Measurements from ENCODE around the gene GJB5.
"Not testable (repeated sequence)": the region's sequence is repeated elsewhere in the genome, so short reads cannot be mapped to it uniquely, and the experiment has no call there.

GJB5 gene

GRCh38 chr1:34754964-34755637, at the start of gene GJB5:
GJB5 (plus strand) TSS chr1:34755047; CDS start chr1:34757331, 2,284 bp downstream.
- DNase-seq = no peak

- DNase-seq = no peak
Measured at GRCh38 chr1:34705077-34705476, 49.8 kb upstream of the GJB5 start.

GRCh38 chr1:34708106-34708505, 46.7 kb upstream of the GJB5 start:
- no peak for DNase-seq

DNA sequence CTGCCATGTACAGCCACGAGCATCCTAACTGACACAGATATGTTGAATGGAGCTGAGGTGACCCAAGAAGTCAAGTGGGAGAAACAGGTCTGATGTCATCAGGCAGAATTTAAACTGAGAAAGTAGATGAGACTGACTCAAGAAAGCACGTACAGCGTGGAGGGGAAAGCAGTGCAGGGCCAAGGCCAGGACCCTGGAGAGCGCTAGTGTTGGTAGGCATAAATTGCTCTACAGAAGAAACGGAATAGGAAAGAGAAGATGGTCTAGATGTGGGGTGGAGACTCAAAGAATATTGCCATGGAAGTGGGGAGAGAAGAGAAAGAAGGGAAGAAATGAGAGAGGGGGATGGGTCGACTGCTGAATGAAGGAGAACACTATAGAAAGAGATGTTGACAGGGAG, 45.3 kb upstream of the GJB5 start:
- DNase-seq = no peak

DNA sequence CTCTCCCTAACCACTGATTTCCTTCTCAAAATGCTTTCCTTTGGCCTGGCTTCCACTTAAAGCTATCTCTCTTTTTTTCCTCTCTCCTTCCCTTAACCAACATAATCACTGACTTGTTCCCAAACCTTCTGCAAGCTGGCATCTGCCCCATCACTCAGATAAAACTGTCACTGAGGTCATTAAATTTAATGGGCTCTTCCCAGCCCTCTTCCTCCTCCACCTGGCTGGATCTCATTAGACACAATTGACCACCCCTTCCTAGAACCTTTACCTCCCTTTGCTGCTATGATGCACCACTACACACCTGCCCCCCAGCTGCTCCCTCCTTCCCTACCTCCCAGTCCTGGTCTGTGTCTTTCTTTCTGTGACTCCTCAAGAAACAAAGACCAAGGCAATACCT, 44.0 kb upstream of the GJB5 start:
- DNase-seq = no peak

GRCh38 chr1:34711485-34711884, 43.4 kb upstream of the GJB5 start:
- DNase-seq = no peak

DNA sequence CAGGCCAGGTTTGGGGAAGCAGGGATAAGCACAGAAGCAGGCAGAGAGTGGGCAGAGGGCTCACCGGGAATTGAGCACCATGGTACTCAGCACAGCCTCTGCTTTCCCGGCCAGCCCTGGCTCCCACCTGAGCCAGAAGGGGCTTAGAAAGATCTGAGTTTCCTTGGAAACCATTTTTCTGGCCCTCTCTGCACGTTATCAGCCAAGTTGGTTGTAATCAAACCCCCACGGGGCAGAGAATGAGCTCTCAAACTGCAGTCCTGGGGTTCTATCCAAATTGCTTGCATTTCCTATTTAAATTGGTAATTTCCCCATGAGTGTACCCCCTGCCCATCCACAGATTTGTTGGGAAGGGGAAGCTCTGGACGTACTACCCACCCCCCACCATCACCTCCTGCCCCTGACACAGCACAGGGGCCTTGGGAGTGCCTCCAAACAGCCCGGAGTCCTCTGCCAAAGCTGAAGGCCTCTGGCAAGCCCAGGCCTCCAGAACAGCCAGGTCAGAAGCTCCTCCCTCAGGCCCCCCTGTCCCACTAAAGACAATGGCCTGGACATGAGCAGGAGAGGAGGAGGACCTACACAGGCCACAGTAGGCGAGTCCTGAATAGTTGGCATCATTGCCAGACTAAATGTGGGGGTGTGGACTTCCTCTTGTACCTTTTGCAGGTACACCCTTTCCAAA, 42.7 kb upstream of the GJB5 start:
- no peak for DNase-seq

DNA sequence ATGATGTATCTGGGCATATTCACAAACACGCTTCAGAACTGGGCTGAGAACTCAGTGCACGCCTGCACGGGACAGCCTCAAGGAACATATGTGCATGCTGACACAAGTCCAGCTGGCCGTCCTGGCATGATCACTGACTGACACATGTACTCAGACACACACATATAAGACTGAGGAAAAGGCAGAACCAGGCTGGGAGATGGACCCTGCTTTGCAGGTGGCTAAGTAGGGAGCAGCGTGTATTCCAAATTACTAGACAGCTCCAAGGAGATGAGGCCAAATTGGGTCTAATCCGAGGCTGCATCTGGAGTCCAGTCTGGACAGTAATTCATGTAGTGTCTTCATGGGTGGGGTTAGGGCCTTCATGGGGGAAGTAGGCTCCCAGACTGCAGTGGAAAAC, 41.4 kb upstream of the GJB5 start:
- no peak for DNase-seq

DNA sequence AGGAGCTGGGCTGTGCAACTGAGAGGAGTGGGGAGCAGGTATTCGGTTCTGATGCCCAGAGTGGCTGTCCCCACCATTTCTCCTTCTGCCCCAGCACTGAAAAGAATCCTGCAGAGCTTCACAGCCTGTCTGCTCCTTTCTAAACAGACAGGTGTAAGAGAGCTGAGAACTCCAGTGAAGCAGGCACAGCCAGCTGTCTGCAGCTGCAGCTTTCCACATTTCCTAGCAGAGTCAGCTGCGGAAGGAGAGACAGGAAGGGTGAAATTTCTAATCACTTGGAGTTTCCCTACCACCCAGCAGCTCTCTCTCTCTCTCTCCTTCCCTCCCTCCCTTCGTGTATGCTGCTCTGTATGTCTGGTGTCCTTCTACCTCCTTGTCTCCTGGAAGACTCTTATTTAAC, 40.5 kb upstream of the GJB5 start:
- DNase-seq = no peak

GRCh38 chr1:34715139-34715538, 39.7 kb upstream of the GJB5 start:
- no peak for DNase-seq

DNA sequence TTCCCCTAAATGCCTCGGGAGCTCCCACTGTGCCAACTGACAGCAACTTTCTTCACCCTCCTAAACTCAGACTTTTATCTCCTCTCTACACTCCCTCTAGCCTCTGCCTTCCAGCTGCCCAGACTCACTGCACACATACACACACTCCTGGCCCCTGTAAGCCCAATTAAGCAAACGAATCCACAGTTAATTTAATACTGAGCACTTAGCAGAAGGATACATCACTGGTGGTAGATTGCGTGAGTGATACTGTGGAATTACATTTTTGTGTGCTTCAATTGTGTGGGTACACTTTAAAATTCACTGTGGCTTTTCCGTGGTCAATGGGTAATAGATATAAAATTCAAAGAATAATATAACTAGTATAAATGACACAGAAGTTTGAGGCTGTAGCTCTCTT, 33.6 kb upstream of the GJB5 start:
- no peak for DNase-seq

DNA sequence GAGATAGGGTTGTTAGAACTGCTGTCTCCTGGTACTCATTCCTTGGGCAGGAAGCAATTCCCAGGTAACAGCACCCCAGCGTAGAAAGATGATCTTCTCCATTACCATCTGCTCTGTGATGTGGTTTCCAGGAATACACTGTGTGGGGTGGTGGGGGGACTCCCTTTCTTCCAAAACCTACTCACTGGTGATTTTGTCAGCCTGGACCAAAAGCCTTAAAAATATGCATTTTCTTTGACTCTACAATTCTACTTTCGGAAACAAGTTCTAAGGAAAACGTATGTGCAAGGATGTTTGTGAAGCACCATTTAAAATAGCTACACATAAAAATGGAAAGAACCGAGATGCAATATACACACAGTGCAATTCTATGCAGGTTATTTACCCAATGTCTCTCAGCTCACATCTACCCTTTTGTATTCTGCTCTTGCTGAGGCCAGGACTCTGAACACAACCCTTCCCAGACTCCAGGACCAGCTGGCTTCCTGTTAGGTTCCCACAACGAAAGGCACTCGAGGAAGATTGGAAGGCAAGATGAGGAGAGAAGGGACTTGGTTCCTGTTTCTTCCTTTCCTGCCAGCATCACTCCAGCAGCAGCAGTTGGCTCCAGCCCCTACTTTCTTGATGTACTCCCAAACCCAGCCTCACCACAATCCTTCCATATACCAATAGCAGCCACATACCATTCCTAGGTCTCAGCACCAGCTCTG, 33.0 kb upstream of the GJB5 start:
- DNase-seq = no peak

GRCh38 chr1:34726861-34727260, 28.0 kb upstream of the GJB5 start:
- DNase-seq = no peak

GRCh38 chr1:34730485-34730884, 24.4 kb upstream of the GJB5 start:
- no peak for DNase-seq

- not testable (repeated sequence) for DNase-seq
Measured at GRCh38 chr1:34732831-34733230, 22.0 kb upstream of the GJB5 start.

GRCh38 chr1:34736692-34737091, 18.2 kb upstream of the GJB5 start:
- no peak for DNase-seq

GRCh38 chr1:34737236-34737635, 17.6 kb upstream of the GJB5 start:
- not testable (repeated sequence) for DNase-seq

DNA sequence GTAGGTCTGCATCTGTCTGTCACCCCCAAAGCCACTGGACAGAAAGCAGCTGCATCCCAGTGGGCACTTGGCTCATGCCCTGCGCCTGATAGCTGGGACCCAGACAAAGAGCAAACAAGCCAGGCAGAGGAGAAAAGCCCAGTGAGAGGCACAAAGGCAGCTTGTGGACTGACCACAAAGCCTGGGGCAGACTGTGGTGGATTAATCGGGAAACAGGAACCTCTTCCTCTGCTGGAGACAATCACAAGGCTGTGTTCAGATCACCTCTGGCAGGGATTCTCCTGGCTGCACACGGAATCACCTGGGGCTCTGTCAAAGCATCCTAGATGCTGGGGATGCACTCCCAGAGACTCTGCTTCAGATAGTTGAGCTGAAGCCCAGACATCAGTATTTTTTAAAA, 15.2 kb upstream of the GJB5 start:
- no peak for DNase-seq

GRCh38 chr1:34740161-34740868, 14.5 kb upstream of the GJB5 start:
- DNase-seq = no peak

- DNase-seq = peak; percentile 59 to 84
Measured at GRCh38 chr1:34742667-34743270, 12.1 kb upstream of the GJB5 start.

GRCh38 chr1:34743775-34744174, 11.1 kb upstream of the GJB5 start:
- DNase-seq = no peak

DNA sequence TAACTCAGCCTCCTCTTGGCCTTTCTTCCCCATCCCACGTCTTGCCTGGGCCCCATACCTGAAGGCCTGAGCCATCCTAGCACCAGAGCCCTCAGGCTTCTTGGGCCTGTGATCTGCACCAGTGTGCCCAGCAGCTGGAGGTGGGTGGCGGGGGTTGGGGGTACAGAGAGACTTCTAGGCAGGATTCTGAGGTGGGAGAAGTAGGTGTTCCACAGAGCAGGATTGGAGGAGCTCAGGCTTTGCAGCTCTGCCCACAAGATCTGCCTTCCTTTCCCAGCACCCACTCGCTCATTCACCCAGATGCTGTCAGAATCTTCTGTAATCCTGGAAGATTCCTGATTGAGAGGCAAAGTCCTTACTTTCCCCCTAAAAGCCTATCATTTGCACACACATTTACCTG, 10.0 kb upstream of the GJB5 start:
- DNase-seq = no peak

GRCh38 chr1:34745666-34746065, 9.2 kb upstream of the GJB5 start:
- no peak for DNase-seq
